ENCODE measurements around the gene MISP. TPM values are rescaled to one million over a fixed set of nuclear protein-coding genes. Genes with fewer than 3 reads are reported as not detected.

Gene MISP
- total and polyA plus RNA-seq, 10 of the 15 experiments (the other 5 are each of a cell fraction or from before 2014, with no cell fraction given) = not detected

DNA sequence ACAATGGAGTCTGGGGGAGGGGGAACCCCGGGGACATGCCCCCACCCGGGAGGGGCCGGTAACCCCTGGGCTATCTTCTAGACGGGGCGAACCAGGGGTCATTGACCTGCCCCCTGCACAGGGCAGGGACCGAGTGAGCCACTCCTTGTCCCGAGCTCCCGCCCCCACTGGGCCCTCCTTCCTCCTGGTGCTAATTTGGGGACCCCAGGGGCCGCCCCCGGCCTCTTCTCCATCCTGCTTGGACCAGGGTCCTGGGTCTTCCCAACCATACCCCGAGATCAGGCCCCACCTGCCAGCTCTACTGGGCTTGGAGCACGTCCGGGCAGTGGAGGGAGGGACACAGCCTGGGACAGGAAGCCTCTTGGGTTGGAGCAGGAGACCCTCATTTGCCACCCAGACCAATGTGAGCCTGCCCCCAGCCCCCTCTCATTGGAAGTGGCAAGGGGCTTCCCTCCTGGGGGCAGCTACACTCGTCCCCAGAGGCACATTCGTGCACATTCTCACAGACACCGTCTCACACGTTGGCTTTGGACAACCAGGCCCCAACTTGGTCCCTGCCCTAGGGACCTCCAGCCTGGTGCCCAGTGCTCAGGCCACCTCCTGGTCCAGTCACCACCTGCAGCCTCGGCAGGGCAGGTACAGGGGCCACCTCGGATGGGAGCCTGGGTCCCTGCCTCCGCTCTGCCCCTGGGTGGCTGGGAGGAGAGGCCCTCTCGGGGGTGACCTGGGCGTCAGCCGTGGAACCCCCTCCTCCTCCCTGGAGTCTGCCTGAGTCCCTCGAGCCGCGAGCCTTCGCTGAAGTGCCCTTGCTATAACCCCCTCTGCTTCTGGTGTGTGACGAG lies 3.3 kb upstream of the MISP start (continued):
- TF ChIP-seq, protein P1, sequence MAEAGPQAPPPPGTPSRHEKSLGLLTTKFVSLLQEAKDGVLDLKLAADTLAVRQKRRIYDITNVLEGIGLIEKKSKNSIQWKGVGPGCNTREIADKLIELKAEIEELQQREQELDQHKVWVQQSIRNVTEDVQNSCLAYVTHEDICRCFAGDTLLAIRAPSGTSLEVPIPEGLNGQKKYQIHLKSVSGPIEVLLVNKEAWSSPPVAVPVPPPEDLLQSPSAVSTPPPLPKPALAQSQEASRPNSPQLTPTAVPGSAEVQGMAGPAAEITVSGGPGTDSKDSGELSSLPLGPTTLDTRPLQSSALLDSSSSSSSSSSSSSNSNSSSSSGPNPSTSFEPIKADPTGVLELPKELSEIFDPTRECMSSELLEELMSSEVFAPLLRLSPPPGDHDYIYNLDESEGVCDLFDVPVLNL (IDR thresholded peaks at IDR 0.05; ENCODE audit: low read depth, low read length) = no peak
- TF ChIP-seq RUNX3 (IDR thresholded peaks at IDR 0.05; ENCODE audit: low read length) = no peak
- TF ChIP-seq SUZ12 (IDR thresholded peaks at IDR 0.05; ENCODE audit: unreplicated experiment) = no peak
- no peak for TF ChIP-seq RB1 (IDR thresholded peaks at IDR 0.05; ENCODE audit: borderline replicate concordance)
- TF ChIP-seq, protein P2, sequence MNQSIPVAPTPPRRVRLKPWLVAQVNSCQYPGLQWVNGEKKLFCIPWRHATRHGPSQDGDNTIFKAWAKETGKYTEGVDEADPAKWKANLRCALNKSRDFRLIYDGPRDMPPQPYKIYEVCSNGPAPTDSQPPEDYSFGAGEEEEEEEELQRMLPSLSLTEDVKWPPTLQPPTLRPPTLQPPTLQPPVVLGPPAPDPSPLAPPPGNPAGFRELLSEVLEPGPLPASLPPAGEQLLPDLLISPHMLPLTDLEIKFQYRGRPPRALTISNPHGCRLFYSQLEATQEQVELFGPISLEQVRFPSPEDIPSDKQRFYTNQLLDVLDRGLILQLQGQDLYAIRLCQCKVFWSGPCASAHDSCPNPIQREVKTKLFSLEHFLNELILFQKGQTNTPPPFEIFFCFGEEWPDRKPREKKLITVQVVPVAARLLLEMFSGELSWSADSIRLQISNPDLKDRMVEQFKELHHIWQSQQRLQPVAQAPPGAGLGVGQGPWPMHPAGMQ (IDR thresholded peaks at IDR 0.05; ENCODE audit: borderline replicate concordance) = no peak
- no peak for TF ChIP-seq POLR2A (IDR thresholded peaks at IDR 0.05; ENCODE audit: low read depth, low read length)
- TF ChIP-seq JUND (IDR thresholded peaks at IDR 0.05; ENCODE audit: low read depth, low read length) = no peak
- TF ChIP-seq STAT3 (IDR thresholded peaks at IDR 0.05; ENCODE audit: low read depth, low read length) = no peak
- TF ChIP-seq, protein P3, sequence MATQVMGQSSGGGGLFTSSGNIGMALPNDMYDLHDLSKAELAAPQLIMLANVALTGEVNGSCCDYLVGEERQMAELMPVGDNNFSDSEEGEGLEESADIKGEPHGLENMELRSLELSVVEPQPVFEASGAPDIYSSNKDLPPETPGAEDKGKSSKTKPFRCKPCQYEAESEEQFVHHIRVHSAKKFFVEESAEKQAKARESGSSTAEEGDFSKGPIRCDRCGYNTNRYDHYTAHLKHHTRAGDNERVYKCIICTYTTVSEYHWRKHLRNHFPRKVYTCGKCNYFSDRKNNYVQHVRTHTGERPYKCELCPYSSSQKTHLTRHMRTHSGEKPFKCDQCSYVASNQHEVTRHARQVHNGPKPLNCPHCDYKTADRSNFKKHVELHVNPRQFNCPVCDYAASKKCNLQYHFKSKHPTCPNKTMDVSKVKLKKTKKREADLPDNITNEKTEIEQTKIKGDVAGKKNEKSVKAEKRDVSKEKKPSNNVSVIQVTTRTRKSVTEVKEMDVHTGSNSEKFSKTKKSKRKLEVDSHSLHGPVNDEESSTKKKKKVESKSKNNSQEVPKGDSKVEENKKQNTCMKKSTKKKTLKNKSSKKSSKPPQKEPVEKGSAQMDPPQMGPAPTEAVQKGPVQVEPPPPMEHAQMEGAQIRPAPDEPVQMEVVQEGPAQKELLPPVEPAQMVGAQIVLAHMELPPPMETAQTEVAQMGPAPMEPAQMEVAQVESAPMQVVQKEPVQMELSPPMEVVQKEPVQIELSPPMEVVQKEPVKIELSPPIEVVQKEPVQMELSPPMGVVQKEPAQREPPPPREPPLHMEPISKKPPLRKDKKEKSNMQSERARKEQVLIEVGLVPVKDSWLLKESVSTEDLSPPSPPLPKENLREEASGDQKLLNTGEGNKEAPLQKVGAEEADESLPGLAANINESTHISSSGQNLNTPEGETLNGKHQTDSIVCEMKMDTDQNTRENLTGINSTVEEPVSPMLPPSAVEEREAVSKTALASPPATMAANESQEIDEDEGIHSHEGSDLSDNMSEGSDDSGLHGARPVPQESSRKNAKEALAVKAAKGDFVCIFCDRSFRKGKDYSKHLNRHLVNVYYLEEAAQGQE (IDR thresholded peaks at IDR 0.05; ENCODE audit: low read depth, low read length) = no peak
- TF ChIP-seq EP300 (IDR thresholded peaks at IDR 0.05; ENCODE audit: borderline replicate concordance in 1 of 2, control insufficient read depth in 1 of 2, low read depth in 2 of 2, low read length in 2 of 2) = no peak
- TF ChIP-seq, protein P4, sequence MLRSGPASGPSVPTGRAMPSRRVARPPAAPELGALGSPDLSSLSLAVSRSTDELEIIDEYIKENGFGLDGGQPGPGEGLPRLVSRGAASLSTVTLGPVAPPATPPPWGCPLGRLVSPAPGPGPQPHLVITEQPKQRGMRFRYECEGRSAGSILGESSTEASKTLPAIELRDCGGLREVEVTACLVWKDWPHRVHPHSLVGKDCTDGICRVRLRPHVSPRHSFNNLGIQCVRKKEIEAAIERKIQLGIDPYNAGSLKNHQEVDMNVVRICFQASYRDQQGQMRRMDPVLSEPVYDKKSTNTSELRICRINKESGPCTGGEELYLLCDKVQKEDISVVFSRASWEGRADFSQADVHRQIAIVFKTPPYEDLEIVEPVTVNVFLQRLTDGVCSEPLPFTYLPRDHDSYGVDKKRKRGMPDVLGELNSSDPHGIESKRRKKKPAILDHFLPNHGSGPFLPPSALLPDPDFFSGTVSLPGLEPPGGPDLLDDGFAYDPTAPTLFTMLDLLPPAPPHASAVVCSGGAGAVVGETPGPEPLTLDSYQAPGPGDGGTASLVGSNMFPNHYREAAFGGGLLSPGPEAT (IDR thresholded peaks at IDR 0.05; ENCODE audit: low read depth) = no peak

All from GM12878 (cell line).